Activated CD8-positive, alpha-beta memory T cell treated with anti-CD3 and anti-CD28 coated beads, Interleukin-2, amount 50 U/mL, for 48 hours (primary cell): Measurements from ENCODE around the gene G2E3.
"Not testable (repeated sequence)": the region's sequence is repeated elsewhere in the genome, so short reads cannot be mapped to it uniquely, and the experiment has no call there.

ENCODE experiments used
- DNase-seq: peaks from one replicate; pipeline ENCODE4 v3.0.0-alpha.2; 2020

The G2E3 gene

DNA sequence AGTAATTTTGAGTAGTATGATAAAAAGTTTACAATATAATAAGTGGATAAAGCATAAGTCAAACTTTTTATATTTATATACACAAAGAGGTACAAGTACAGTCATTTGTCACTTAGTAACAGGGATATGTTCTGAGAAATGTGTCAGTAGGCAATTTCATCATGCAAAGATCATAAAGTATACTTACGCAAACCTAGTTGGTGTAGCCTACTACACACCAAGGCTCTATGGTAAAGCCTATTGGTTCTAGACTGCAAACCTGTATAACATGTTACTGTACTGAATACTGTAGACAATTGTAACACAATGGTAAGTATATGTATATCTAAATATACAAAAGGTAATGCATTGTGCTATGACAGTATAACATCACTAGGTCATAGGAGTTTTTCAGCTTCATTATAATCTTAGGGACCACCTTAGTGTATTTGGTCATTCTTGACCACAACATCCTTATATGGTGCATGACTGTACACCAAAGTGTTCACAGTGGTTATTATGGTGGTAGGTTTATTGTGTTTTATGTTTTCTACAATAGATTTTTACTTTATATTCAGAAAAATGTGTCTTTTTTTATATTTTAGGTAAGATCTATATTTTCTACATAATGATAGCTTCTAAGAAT, 48.3 kb downstream of the G2E3 start:
- no peak for DNase-seq

DNA sequence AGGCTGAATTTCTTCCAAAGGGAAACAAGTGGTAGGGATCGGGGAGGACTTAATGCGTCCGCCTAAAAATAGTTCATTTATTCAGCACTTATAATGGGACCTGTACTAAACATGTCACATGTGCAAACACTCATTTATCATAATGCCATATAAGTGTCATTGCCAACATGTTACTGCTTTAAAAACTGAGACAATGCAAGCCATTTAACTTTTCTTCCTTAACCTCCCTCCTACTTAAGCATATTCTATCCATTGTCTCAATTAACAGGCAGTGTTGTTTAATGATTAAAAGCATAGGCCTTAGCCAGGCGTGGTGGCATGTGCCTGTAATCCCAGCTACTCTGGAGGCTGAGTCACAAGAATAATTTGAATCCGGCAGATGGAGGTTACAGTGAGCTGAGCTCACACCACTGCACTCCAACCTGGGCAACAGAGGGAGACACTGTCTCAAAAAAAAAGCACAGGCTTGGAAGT, 49.6 kb downstream of the G2E3 start:
- no peak for DNase-seq

DNA sequence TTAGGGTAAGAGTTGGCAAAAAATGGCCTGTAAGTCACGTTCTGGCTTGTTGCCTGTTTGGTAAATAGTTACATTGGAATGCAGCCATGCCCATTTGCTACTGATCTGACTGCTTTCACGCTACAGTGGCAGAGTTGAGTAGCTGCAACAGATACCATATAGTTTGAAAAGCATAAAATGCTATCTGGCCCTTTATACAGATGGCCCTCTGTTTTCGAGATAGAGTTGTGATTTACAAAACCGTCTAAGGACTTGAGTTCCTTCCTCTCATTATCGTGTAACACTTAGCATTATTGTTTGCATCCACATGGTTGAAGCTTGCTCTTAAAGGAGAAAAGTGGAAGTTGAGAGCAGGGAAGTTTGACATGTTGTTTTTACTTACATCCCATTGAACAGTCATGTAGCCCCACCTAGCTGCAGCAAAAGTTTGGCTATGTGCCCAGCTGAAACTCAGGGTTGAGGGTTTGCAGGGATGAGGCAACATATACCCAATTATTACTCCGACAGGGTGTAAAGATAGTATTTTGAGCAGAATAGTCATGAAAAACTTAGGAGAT, 51.9 kb downstream of the G2E3 start:
- DNase-seq, result no peak

DNA sequence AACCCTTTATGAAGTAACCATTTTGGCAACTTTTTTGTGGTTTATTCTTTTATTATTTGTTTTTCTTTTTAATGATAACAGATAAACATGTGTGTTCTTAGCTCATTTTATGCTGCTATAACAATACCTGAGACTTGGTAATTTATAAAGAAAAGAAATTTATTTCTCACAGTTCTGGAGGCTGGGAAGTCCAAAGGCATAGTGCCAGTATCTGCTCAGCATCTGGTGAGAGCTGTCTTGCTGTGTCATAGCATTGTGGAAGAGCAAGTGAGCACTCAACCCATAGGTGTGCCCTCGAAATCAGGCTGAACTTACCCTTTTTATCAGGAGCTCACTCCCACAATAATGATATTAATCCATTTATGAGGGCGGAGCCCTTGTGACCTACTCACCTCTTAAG, 55.2 kb downstream of the G2E3 start:
- no peak for DNase-seq

DNA sequence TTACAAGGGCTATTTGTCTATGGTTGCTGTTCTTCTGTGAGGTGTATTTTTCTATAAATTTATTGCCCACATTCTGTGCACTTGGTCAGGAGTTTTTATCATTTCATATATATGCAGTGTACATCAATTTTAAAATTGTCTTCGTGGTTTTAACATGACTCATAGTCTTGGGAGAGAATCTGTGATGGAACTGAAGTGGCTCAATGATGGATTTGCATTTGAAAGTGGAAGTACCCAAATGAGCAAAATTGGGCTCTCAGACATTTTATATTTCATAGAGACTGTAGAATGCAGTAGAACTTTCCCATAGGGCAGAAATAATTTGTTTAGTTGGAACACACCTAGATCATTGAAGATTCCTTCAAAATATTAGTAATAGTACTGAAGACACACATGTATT, 61.2 kb downstream of the G2E3 start:
- no peak for DNase-seq

- no peak for DNase-seq
Observed at GRCh38 chr14:30621354-30621939, 62.5 kb downstream of the G2E3 start.

GRCh38 chr14:30621940-30622830, 63.2 kb downstream of the G2E3 start, which contains the start of gene SCFD1:
SCFD1 (plus strand) TSS chr14:30622319; CDS start chr14:30622339, 20 bp downstream.
- peak; percentile 96 for DNase-seq

DNA sequence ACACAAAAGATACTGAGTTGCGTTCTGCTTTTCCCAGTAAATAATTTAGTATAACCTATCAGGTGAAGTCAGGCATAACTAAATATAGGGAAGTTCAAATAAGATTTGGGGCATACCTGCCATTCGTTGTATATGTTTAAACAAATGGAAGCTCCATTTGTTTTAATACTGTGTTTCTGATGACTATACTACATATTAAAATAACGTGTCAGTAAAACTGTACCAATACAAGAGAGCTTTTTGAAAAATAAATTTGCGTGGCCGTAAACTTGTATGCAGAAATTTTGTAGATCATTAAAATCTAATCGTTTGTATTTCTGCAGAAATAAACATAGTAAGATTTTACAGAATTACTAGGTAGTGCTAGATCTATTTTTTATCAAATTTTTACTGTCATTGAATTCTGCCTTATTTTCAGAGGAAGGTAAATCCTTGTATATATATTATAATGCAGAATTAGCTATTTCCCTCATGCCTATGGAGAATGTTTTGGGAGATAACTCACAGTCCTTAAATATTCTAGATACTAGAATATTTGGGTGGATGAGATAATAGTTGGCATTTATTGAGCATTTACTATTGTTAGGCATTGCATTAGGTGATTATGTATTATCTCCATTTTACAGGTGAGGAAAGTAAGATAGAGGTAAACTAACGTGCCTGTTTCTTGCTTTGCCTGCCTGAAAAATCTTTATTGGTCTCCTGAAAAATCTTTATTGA, 64.6 kb downstream of the G2E3 start:
- DNase-seq, result no peak

DNA sequence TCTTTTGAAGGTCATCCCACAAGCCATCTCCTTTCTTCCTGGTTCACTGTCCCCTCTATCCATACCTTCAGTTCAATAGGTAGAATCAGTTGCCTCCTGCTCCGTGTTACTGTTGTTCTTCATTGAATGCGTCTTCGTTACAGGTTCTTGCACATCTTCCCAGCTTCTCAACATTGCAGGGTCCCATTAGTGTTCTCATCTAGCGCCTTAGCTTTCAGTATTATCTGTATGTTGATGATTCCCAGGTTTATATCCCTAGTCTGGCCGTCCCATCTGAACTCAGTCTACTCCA, 65.1 kb downstream of the G2E3 start:
- no peak for DNase-seq

DNA sequence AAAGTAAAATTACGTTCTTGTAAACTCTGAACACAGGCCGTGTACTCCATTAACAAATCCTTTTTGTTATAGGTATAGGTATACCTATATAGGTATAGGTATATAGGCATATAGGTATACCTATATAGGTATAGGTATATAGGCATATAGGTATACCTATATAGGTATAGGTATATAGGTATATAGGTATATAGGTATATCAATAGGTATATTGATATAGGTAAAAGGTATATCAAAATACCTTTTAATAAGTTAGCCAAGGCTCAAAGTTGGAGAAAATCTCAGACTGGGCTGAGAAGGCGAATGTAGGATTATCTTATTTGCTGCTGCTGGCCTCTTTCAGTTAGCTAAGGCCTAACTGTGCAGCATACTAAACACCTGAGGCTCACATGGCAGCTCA, 66.6 kb downstream of the G2E3 start:
- DNase-seq, result no peak

DNA sequence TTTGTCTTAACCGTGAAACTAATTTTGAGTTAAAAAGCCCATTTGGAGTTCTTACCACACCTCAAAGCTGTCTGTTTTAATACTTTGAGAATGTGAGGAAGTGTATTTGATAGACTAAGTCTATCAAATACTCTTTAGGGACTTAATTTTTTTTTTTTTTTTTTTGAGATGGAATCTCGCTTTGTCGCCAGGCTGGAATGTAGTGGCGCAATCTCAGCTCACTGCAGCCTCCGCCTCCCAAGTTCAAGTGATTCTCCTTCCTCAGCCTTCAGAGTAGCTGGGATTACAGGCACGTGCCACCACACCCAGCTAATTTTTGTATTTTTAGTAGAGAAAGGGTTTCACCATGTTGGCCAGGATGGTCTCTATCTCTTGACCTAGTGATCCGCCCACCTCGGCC, 70.5 kb downstream of the G2E3 start:
- DNase-seq, result not testable (repeated sequence)

GRCh38 chr14:30630248-30630647, 71.3 kb downstream of the G2E3 start:
- no peak for DNase-seq

DNA sequence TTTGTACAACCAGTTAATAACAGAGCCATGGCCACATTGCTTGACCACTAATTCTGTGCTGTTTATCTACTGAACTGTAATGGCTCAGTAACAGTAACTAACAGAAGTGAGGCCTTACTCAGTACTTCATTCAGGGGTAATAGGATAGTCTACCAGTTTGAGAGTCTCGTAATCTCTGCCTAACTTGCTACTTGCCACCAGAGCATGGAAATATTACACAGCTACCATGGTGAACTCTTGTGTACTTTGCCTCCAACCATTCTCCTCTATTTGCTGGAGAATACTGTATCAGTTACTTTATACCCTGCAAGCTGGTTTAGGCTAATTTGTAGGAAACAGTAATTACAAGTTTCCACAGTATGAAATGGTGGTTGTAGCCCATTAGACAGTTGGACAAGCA, 73.8 kb downstream of the G2E3 start:
- DNase-seq, result no peak

DNA sequence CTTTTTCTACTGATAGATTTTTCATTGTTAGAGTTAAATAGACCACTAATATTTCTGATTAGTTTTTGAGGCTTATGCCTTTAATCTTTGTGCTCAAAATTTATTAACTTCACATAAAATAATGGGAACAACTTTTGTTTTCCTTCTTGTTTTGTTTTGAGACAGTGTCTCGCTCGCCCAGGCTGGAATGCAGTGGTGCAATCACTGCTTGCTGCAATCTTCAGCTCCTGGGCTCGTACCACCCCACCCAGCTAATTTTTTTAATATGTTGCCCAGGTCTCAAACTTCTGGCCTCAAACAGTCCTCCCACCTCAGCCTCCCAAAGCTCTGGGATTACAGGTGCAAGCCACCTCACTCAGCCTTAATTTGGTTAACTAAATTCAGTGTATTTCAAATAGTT, 80.0 kb downstream of the G2E3 start:
- no peak for DNase-seq

GRCh38 chr14:30641207-30641606, 82.2 kb downstream of the G2E3 start:
- DNase-seq, result no peak

DNA sequence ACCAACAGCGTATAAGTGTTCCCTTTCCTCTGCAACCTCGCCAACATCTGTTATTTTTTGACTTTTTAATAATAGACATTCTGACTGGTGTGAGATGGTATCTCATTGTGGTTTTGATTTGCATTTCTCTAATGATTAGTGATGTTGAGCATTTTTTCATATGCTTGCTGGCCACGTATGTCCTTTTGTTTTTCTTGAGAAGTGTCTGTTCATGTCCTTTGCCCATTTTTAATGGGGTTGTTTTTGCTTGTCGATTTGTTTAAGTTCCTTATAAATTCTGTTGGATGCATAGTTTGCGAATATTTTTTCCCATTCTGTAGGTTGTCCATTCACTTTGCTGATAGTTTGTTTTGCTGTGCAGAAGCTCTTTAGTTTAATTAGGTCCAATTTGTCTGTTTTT, 85.5 kb downstream of the G2E3 start:
- DNase-seq, result not testable (repeated sequence)

- no peak for DNase-seq
Observed at GRCh38 chr14:30645600-30645999, 86.6 kb downstream of the G2E3 start.

GRCh38 chr14:30648471-30648870, 89.5 kb downstream of the G2E3 start:
- no peak for DNase-seq

DNA sequence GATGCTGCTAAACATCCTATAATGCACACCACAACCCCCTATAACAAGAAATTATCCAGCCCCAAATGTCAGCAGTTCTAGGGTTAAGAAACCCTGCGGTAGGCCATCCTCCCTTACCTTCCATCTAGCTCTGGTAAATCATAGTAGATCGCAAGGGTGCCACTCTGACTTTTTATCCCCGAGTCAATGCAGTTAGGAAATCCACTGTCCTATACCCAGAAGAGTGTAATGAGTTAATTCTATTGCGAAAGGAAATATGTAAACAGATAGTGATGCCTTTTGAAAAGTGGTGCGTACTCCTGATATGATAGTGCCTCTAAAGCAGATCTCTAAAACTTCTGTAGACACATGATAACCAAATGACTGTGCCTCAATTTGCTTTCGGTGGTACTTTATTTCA, 93.0 kb downstream of the G2E3 start:
- DNase-seq, result no peak

- DNase-seq, result no peak
Observed at GRCh38 chr14:30655124-30655523, 96.2 kb downstream of the G2E3 start.

- no peak for DNase-seq
Observed at GRCh38 chr14:30655658-30656057, 96.7 kb downstream of the G2E3 start.

DNA sequence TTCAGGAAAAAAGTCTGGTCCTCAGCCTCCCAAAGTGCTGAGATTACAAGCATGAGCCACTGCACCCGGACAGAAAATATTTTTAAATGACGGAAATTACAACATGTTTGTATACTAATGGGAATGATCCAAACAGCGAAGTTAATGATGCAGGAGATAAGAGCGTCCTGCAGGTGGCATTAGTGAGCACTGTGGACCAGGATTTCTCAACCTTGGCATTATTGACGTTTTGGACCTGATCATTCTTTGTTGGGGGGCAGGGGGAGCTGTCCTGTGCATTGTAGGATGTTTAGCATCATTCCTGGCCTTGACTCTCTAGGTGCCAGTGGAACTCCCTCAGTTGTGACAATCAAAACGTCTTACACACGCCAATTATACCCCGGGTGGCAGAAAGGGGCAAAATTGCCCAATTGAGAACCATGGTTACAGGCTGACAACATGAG, 97.3 kb downstream of the G2E3 start:
- no peak for DNase-seq

GRCh38 chr14:30657050-30657449, 98.1 kb downstream of the G2E3 start:
- DNase-seq, result no peak
